Measurements from ENCODE around the gene TTC7B. TPM values are rescaled to one million over a fixed set of nuclear protein-coding genes. Genes with fewer than 3 reads are reported as not detected.

The TTC7B gene
- total RNA-seq, 1 donor from 2014 or later: 40.4 TPM

- TF ChIP-seq, protein P1, sequence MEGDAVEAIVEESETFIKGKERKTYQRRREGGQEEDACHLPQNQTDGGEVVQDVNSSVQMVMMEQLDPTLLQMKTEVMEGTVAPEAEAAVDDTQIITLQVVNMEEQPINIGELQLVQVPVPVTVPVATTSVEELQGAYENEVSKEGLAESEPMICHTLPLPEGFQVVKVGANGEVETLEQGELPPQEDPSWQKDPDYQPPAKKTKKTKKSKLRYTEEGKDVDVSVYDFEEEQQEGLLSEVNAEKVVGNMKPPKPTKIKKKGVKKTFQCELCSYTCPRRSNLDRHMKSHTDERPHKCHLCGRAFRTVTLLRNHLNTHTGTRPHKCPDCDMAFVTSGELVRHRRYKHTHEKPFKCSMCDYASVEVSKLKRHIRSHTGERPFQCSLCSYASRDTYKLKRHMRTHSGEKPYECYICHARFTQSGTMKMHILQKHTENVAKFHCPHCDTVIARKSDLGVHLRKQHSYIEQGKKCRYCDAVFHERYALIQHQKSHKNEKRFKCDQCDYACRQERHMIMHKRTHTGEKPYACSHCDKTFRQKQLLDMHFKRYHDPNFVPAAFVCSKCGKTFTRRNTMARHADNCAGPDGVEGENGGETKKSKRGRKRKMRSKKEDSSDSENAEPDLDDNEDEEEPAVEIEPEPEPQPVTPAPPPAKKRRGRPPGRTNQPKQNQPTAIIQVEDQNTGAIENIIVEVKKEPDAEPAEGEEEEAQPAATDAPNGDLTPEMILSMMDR (conservative IDR thresholded peaks at IDR 0.05): no peak
- H3K27ac Mint-ChIP-seq: no peak overlapping the region
- DNase-seq (ENCODE audit: extremely low spot score, unreplicated experiment): no peak
- H3K36me3 Mint-ChIP-seq: peaks cover 5% of the 10 kb centered on the region
- H3K9me3 Mint-ChIP-seq: no peaks in the 10 kb centered on the region
- H3K4me1 Mint-ChIP-seq (ENCODE audit: unreplicated experiment): peaks cover 25% of the 10 kb centered on the region
- no peak overlapping the region for H3K4me3 Mint-ChIP-seq
- H3K27me3 Mint-ChIP-seq: no peaks in the 10 kb centered on the region
Observed at GRCh38 chr14:90818715-90819114, 2.5 kb upstream of the TTC7B start.

DNA sequence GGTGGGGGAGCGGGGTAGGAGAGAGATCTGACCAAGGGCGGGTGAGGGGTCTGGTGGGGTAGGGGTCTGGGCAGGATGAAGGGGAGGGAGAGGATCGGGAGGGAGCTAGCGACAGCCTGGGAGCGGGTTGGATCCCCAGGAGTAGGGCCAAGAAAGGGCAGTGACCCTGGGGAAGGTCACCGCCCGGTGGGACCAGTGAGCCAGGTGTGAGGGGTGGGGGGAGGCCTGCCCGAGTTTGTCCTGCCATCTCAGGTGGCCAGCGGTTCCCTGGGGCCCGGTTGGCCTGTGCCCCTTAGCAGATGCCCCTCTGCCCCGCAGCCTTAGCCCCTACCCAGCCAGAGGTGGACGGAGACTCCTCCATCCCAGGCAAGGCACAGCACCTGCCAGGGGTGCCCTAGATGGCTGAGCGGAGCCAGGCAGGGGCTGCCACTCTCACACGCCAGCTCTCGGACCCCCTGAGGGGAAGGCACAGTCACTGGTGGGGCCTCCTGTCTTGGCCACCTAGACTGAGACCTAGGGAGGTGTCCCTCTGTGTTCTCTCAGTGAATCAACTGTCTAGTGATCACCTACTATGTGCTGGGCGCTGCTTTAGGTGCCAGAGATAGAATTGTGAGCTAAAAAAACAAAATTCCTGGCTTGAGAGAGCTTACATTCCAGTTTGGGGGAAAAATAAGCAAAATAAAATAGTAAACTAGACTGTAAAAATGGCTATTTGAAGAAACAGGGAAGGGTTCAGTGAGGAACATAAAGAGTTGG lies 629 bp upstream of the TTC7B start:
- H3K4me3 Mint-ChIP-seq: peak overlapping the region; percentile 70
- H3K27me3 Mint-ChIP-seq: no peaks in the 10 kb centered on the region
- no peak for DNase-seq (ENCODE audit: extremely low spot score, unreplicated experiment)
- H3K36me3 Mint-ChIP-seq: peaks cover 4% of the 10 kb centered on the region
- H3K27ac Mint-ChIP-seq: peak overlapping the region; percentile 79
- H3K9me3 Mint-ChIP-seq: no peaks in the 10 kb centered on the region
- TF ChIP-seq, protein P1 (conservative IDR thresholded peaks at IDR 0.05): peak; percentile 26
- peaks cover 34% of the 10 kb centered on the region for H3K4me1 Mint-ChIP-seq (ENCODE audit: unreplicated experiment)

DNA sequence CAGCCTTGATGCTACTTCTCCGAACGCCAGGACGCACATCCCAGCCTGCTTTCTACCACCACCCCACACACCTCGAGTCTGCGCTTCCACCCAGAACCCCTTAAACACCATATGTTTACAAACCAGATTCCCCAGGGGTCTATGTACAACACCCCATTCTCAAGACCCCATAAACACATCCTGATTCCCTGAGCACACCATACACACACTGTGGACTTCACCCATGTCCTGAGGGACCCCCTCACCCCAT lies 733 bp downstream of the TTC7B start:
- TF ChIP-seq, protein P1 (conservative IDR thresholded peaks at IDR 0.05): no peak
- Mint-ChIP-seq H3K4me3 (peak overlapping the region; percentile 92), H3K27ac (peak overlapping the region; percentile 71)

DNA sequence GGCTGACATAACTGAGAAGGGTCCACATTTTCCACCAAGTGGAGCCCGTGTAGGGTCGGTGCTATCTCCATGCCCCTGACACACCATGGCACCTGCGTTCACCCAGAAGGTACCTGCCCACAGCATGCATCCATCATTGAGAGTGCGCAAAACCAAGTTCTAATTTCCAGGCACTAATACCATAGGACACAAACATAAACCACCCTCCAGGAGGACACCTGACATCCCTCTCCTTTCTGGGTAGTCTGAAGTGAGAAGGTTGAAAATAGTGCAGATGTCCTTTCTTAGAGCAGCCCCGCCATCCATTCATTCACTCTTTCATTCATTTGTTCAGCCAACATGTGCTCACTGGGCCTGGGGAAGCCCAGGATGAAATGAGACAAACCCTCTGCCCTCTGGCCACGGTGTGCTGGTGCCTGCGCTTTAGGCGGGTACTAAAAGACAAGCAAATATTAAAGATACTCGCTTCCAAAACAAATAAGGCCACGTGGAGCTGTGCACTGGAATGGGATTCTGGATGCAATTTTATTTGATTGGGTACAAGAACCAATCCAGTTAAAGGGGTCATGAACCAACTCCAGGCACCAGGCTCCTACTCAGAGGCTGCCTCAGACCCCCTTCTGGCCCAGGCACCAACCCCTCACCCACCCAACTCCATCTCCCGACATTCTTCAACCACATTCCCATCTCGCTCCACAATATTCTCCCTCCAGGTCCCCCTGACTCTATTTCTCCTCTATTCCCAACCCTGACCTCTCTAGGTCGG lies 1.2 kb downstream of the TTC7B start:
- Mint-ChIP-seq H3K36me3 (peaks cover 2% of the 10 kb centered on the region), H3K4me3 (peak overlapping the region; percentile 92), H3K4me1 (ENCODE audit: unreplicated experiment) (peaks cover 42% of the 10 kb centered on the region), H3K9me3 (no peaks in the 10 kb centered on the region), H3K27me3 (no peaks in the 10 kb centered on the region), H3K27ac (peak overlapping the region; percentile 71)
- TF ChIP-seq, protein P1 (conservative IDR thresholded peaks at IDR 0.05): no peak
- no peak for DNase-seq (ENCODE audit: extremely low spot score, unreplicated experiment)

More for the DNA sequence above, 733 bp downstream of the TTC7B start:
- H3K9me3 Mint-ChIP-seq: no peaks in the 10 kb centered on the region
- H3K4me1 Mint-ChIP-seq (ENCODE audit: unreplicated experiment): peaks cover 43% of the 10 kb centered on the region
- H3K27me3 Mint-ChIP-seq: no peaks in the 10 kb centered on the region
- peaks cover 4% of the 10 kb centered on the region for H3K36me3 Mint-ChIP-seq
- no peak for DNase-seq (ENCODE audit: extremely low spot score, unreplicated experiment)

GRCh38 chr14:90813442-90813841 lies 2.8 kb downstream of the TTC7B start:
- no peaks in the 10 kb centered on the region for H3K27me3 Mint-ChIP-seq
- no peak for DNase-seq (ENCODE audit: extremely low spot score, unreplicated experiment)
- peak overlapping the region; percentile 68 for H3K4me3 Mint-ChIP-seq
- peak overlapping the region; percentile 47 for H3K27ac Mint-ChIP-seq
- no peaks in the 10 kb centered on the region for H3K36me3 Mint-ChIP-seq
- H3K4me1 Mint-ChIP-seq (ENCODE audit: unreplicated experiment): peaks cover 38% of the 10 kb centered on the region
- TF ChIP-seq, protein P1 (conservative IDR thresholded peaks at IDR 0.05): no peak
- no peaks in the 10 kb centered on the region for H3K9me3 Mint-ChIP-seq

Data from type B pancreatic cell (in vitro differentiated cells).